GM12878 (cell line): ENCODE results near the gene CILP2. TPM values are rescaled to one million over a fixed set of nuclear protein-coding genes. Genes with fewer than 3 reads are reported as not detected.

ENCODE experiments used
- ATAC-seq: fragments of 200-7000 bp; cut with Tn5 transposase; 3 replicates; pipeline ENCODE4 v1.9.1; 2020; ENCODE audit warnings: mild to moderate bottlenecking, moderate library complexity
- BruUV-seq: library from RNA; stranded (reverse); fragments of 400-500 nt; replicated peaks from 2 replicates; lab custom pipeline; 2021; lab: Mats Ljungman, UMichigan
- CTCF ChIA-PET: fragments of 300-600 bp; sonication (Branson Sonifier 250); formaldehyde crosslinking; extraction: SDS; loops from one replicate; lab custom pipeline; 2021; ENCODE audit warnings: inconsistent platforms; lab: Yijun Ruan, JAX
- POLR2A ChIA-PET: fragments of 350-600 bp; formaldehyde crosslinking; extraction: SDS; loops from one replicate; lab custom pipeline; 2021; ENCODE audit warnings: inconsistent platforms; lab: Charles Lee
- RAD21 ChIA-PET: fragments of 300-600 bp; sonication (Branson Sonifier 250); formaldehyde crosslinking; loops from one replicate; lab custom pipeline; 2023; ENCODE audit warnings: antibody characterized with exemption; ENCODE audit not compliant: unreplicated experiment; lab: Charles Lee
- SMC1A ChIA-PET: fragments of 300-600 bp; sonication (Branson Sonifier 250); formaldehyde crosslinking; loops from one replicate; lab custom pipeline; 2023; ENCODE audit not compliant: unreplicated experiment, uncharacterized antibody; lab: Charles Lee
- DNase-seq: peaks from one replicate; pipeline ENCODE4 v3.0.0-alpha.2; 2011; ENCODE audit warnings: low read depth, low spot score
- FAIRE-seq: peaks from 3 replicates; lab custom pipeline; 2011; peaks lifted over from hg19 to GRCh38; lab: Jason Lieb, UNC
- H2AFZ ChIP-seq: 2 replicates; pipeline ENCODE4 v1.6.0; 2011; ENCODE audit warnings: low read depth, low read length, control low read depth; ENCODE audit not compliant: control insufficient read depth
- H3K27ac ChIP-seq: 2 replicates; pipeline ENCODE4 v1.5.1; 2011; ENCODE audit warnings: control low read depth; ENCODE audit not compliant: control insufficient read depth, insufficient read depth
- H3K27me3 ChIP-seq, 2 experiments: replicated peaks in 1 of 2; 2 replicates each; pipeline versions ENCODE4 v1.6.0 to v1.6.1; 2011; ENCODE audit warnings: low read length in 1 of 2; ENCODE audit not compliant: control insufficient read depth in 2 of 2, insufficient read depth in 2 of 2
- H3K36me3 ChIP-seq, 2 experiments: 2 replicates each; pipeline ENCODE4 v1.5.1; 2011; ENCODE audit warnings: low read length in 1 of 2; ENCODE audit not compliant: control insufficient read depth in 2 of 2, insufficient read depth in 2 of 2
- H3K4me1 ChIP-seq: 2 replicates; pipeline ENCODE4 v1.6.1; 2011; ENCODE audit warnings: mild to moderate bottlenecking, low read length, moderate library complexity, mixed read lengths; ENCODE audit not compliant: control insufficient read depth, insufficient read depth
- H3K4me2 ChIP-seq: 2 replicates; pipeline ENCODE4 v1.6.0; 2011; ENCODE audit warnings: control low read depth; ENCODE audit not compliant: control insufficient read depth, insufficient read depth
- H3K4me3 ChIP-seq: fragments of 200-600 bp; sonication (generic); 2 replicates; pipeline ENCODE4 v1.5.1; 2016
- H3K79me2 ChIP-seq: 2 replicates; pipeline ENCODE4 v1.6.0; 2011; ENCODE audit warnings: low read length; ENCODE audit not compliant: control insufficient read depth, insufficient read depth
- H3K9ac ChIP-seq: 2 replicates; pipeline ENCODE4 v1.8.0; 2011; ENCODE audit warnings: low read length, control low read depth, mixed read lengths; ENCODE audit not compliant: control insufficient read depth, insufficient read depth
- H3K9me3 ChIP-seq: replicated peaks from 3 replicates; pipeline ENCODE4 v1.5.1; 2011; ENCODE audit warnings: mild to moderate bottlenecking, low read length; ENCODE audit not compliant: control insufficient read depth, insufficient read depth
- H4K20me1 ChIP-seq: 2 replicates; pipeline ENCODE4 v1.6.0; 2011; ENCODE audit not compliant: control insufficient read depth, insufficient read depth
- BMI1 ChIP-seq: fragments of 450-650 bp; IDR thresholded peaks from 2 replicates; pipeline ENCODE4 v1.6.1; 2016; ENCODE audit warnings: mild to moderate bottlenecking, moderate library complexity, borderline replicate concordance
- CBX5 ChIP-seq: sonication (generic); IDR thresholded peaks from 2 replicates; pipeline ENCODE4 v1.6.1; 2016; ENCODE audit warnings: low read depth, moderate library complexity, mild to moderate bottlenecking, inconsistent platforms
- HCFC1 ChIP-seq: fragments of 150-350 bp; IDR thresholded peaks from 2 replicates; pipeline ENCODE4 v1.6.1; 2014; ENCODE audit warnings: low read length
- MAX ChIP-seq: IDR thresholded peaks from 2 replicates; pipeline ENCODE4 v1.6.1; 2012; ENCODE audit warnings: low read depth, low read length, improper control_type of control experiment
- MEF2B ChIP-seq: fragments of 450-650 bp; IDR thresholded peaks from 2 replicates; pipeline ENCODE4 v1.6.1; 2018; ENCODE audit warnings: mild to moderate bottlenecking, moderate library complexity; ENCODE audit not compliant: partially characterized antibody, poor library complexity, severe bottlenecking
- PBX3 ChIP-seq: IDR thresholded peaks from 2 replicates; pipeline ENCODE4 v1.6.1; 2011; ENCODE audit warnings: mild to moderate bottlenecking, low read depth, low read length, moderate library complexity; ENCODE audit not compliant: insufficient replicate concordance
- POLR2AphosphoS5 ChIP-seq: IDR thresholded peaks from 2 replicates; pipeline ENCODE4 v1.6.1; 2011; ENCODE audit warnings: mild to moderate bottlenecking, low read length, inconsistent platforms
- RAD21 ChIP-seq: IDR thresholded peaks from 2 replicates; pipeline ENCODE4 v1.6.1; 2011; ENCODE audit warnings: mild to moderate bottlenecking, low read depth, low read length, moderate library complexity; ENCODE audit not compliant: insufficient read depth
- RAD51 ChIP-seq: fragments of 450-650 bp; IDR thresholded peaks from 2 replicates; pipeline ENCODE4 v1.6.1; 2016; ENCODE audit warnings: moderate library complexity, mild to moderate bottlenecking, inconsistent platforms
- RELA ChIP-seq: fragments of 450-650 bp; IDR thresholded peaks from 2 replicates; pipeline ENCODE4 v1.8.0; 2014; ENCODE audit warnings: borderline replicate concordance; ENCODE audit not compliant: partially characterized antibody
- SMAD5 ChIP-seq: IDR thresholded peaks from 2 replicates; pipeline ENCODE4 v1.6.1; 2016; ENCODE audit warnings: antibody characterized with exemption, low read depth
- STAT3 ChIP-seq: IDR thresholded peaks from 2 replicates; pipeline ENCODE4 v1.6.1; 2011; ENCODE audit warnings: low read depth, low read length, improper control_type of control experiment
- ZBED1 ChIP-seq: IDR thresholded peaks from 2 replicates; pipeline ENCODE4 v1.6.1; 2016; ENCODE audit warnings: borderline replicate concordance
- ZSCAN29 ChIP-seq: fragments of 450-650 bp; IDR thresholded peaks from 2 replicates; pipeline ENCODE4 v1.6.1; 2017; ENCODE audit warnings: mild to moderate bottlenecking, moderate library complexity
- WGBS: methylation state at CpG from one replicate; pipeline ENCODE4 v1.1.6; 2016; ENCODE audit warnings: low lambda C conversion rate; ENCODE audit not compliant: insufficient replicate concordance, insufficient coverage; ENCODE audit errors: missing lambda C conversion rate; 5-methylcytosine and 5-hydroxymethylcytosine counted together
- in situ Hi-C: fragments of 300-500 bp; cut with MboI; formaldehyde crosslinking; loops from 9 replicates; pipeline ENCODE4 v1.14.3; 2018; ENCODE audit warnings: mixed read lengths
- intact Hi-C: fragments of 100-400 bp; cut with micrococcal nuclease; formaldehyde crosslinking; loops from one replicate; pipeline ENCODE4 v1.14.2; 2022; ENCODE audit not compliant: unreplicated experiment
- polyA plus RNA-seq, 11 experiments: library from polyadenylated mRNA; depleted of rRNA in 4 of 11; unstranded in 6 of 11; stranded (reverse) in 5 of 11; fragments of >200 nt; fragmentation: Nextera tagmentation in 4 of 11; fragmentation: Illumina TruSeq in 1 of 11; extraction: Ambion mirVana in 4 of 11; extraction: Trizol in 1 of 11; gene quantifications; 1 replicate in 1 of 11; 2 replicates in 10 of 11; pipeline versions ENCODE4 v1.2.1 to v1.2.3, GENCODE V29; 2011 to 2016; ENCODE audit warnings: inconsistent platforms in 2 of 11, missing spikeins in 2 of 11, low read depth in 1 of 11
- total RNA-seq, 4 experiments: library from RNA; depleted of rRNA in 3 of 4; stranded (reverse); fragments of >200 nt in 3 of 4; fragmentation: Illumina TruSeq in 1 of 4; extraction: Trizol in 1 of 4; gene quantifications; 2 replicates each; pipeline versions ENCODE4 v1.2.1 to v1.2.3, GENCODE V29; 2013 to 2021
- TF ChIP-seq, protein P1 (sequence below): fragments of 450-650 bp; IDR thresholded peaks from 2 replicates; pipeline ENCODE4 v1.6.1; 2018; ENCODE audit warnings: mild to moderate bottlenecking, low read depth, moderate library complexity; ENCODE audit not compliant: partially characterized antibody
- TF ChIP-seq, protein P2 (sequence below): IDR thresholded peaks from 2 replicates; pipeline ENCODE4 v1.6.1; 2011; ENCODE audit warnings: low read depth, low read length, improper control_type of control experiment, borderline replicate concordance

The CILP2 gene
- total and polyA plus RNA-seq, 10 of the 15 experiments (the other 5 are each of a cell fraction or from before 2014, with no cell fraction given) = 0.05 to 0.08 (median 0.06) TPM; not detected in 6

GRCh38 chr19:19580418-19580817 is 42.4 kb downstream of the CILP2 start:
- no TSS peak for BruUV-seq
- 95% methylated on average over 4 of the region's 4 CpGs for WGBS
- H3K27ac ChIP-seq = no peak overlapping the region
- H3K9me3 ChIP-seq = no peaks in the 10 kb centered on the region
- H4K20me1 ChIP-seq = no peaks in the 10 kb centered on the region
- H2AFZ ChIP-seq = no peak overlapping the region
- FAIRE-seq (no peak), ATAC-seq (no peak), DNase-seq (no peak)
- H3K4me1 ChIP-seq = no peaks in the 10 kb centered on the region
- no peaks in the 10 kb centered on the region for H3K79me2 ChIP-seq
- intact Hi-C loops = no loop called here
- ChIA-PET SMC1A (interaction anchor here (0.9 kb wide), 1 partner anchor 11 kb away, joined by 3 read pairs; no protein-coding TSS in a partner anchor), CTCF (interaction anchor here (0.8 to 1.1 kb wide), 3 partner anchors 11 to 48 kb away, joined by 3 to 6 read pairs (median 3); no protein-coding TSS in a partner anchor), POLR2A (no interaction called here), RAD21 (interaction anchor here (0.6 kb wide), 1 partner anchor 60 kb away, joined by 3 read pairs; no protein-coding TSS in a partner anchor)
- H3K27me3 ChIP-seq = no peaks in the 10 kb centered on the region
- in situ Hi-C loops = no loop called here
- H3K36me3 ChIP-seq = no peaks in the 10 kb centered on the region; a peak in 1 of 4 replicates
- H3K4me3 ChIP-seq = no peak overlapping the region
- no peak overlapping the region for H3K9ac ChIP-seq
- no peak overlapping the region for H3K4me2 ChIP-seq
- TF ChIP-seq, protein P1, sequence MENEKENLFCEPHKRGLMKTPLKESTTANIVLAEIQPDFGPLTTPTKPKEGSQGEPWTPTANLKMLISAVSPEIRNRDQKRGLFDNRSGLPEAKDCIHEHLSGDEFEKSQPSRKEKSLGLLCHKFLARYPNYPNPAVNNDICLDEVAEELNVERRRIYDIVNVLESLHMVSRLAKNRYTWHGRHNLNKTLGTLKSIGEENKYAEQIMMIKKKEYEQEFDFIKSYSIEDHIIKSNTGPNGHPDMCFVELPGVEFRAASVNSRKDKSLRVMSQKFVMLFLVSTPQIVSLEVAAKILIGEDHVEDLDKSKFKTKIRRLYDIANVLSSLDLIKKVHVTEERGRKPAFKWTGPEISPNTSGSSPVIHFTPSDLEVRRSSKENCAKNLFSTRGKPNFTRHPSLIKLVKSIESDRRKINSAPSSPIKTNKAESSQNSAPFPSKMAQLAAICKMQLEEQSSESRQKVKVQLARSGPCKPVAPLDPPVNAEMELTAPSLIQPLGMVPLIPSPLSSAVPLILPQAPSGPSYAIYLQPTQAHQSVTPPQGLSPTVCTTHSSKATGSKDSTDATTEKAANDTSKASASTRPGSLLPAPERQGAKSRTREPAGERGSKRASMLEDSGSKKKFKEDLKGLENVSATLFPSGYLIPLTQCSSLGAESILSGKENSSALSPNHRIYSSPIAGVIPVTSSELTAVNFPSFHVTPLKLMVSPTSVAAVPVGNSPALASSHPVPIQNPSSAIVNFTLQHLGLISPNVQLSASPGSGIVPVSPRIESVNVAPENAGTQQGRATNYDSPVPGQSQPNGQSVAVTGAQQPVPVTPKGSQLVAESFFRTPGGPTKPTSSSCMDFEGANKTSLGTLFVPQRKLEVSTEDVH = no peak
- TF ChIP-seq RELA (no peak), STAT3 (no peak), BMI1 (no peak), CBX5 (no peak), MEF2B (no peak), RAD21 (no peak), ZBED1 (no peak), RAD51 (no peak), ZSCAN29 (no peak), MAX (no peak), HCFC1 (no peak), SMAD5 (no peak), PBX3 (no peak), POLR2AphosphoS5 (no peak)
- TF ChIP-seq, protein P2, sequence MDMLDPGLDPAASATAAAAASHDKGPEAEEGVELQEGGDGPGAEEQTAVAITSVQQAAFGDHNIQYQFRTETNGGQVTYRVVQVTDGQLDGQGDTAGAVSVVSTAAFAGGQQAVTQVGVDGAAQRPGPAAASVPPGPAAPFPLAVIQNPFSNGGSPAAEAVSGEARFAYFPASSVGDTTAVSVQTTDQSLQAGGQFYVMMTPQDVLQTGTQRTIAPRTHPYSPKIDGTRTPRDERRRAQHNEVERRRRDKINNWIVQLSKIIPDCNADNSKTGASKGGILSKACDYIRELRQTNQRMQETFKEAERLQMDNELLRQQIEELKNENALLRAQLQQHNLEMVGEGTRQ = no peak
